Activated T-cell treated with anti-CD3 and anti-CD28 coated beads for 4 hours (primary cell): Measurements from ENCODE around the gene ABCG8.

Experiments used
- DNase-seq: peaks from one replicate; pipeline ENCODE4 v3.0.0-alpha.2; 2020

ABCG8 gene

GRCh38 chr2:43826305-43827250 is 12.2 kb upstream of the ABCG8 start:
- DNase-seq: no peak

DNA sequence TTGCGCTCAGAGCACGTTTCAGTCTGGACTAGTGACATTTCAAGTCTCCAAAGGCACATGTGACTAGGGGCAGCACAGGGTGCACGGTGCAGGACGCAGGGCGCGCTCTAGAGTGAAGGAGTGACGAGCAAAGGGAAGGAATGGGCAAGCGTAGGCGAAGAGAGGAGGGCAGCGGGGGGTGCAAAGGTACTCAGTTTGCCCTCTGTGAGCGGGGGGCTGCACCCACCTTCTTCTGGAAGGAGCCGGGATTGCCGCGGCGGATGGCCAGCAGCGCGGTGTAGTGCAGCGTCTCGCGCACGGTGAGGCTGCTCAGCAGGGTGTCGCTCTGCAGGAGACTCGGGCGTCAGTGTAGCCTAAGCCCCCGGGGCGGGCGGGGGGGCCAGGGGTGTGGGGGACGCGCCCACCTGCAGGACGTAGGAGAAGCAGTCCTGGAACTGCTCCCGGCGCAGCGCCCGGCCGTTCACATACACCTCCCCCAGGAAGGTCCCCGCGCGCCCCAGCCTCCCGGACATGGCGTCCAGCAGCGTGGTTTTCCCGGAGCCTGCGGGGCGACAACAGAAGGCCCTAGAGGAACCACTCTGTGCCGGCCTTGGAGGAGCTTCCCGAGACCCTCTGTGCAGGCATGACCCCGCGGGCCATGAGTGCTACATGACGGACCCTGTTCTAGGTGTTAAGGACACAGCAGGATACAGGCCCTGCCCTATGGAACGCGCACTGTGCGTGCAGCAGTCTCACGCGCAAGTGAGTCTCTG is 7.1 kb upstream of the ABCG8 start:
- no peak for DNase-seq

- DNase-seq: no peak
Measured at GRCh38 chr2:43832457-43832856, 6.3 kb upstream of the ABCG8 start.

DNA sequence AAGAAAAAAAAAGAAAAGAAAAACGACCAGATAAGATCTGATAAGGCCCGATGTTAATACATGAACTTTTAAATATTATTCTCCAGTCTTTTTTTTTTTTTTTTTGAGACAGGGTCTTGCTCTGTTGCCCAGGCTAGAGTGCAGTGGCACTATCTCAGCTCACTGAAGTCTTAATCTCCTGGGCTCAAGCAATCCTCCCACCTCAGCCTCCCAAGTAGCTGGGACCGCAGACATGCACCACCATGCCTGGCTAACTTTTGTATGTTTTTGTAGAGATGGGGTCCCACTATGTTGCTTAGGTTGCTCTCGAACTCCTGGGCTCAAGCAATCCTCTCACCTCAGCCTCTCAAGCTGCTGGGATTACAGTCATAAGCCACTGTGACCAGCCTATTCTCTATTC is 1.7 kb upstream of the ABCG8 start:
- DNase-seq: no peak

DNA sequence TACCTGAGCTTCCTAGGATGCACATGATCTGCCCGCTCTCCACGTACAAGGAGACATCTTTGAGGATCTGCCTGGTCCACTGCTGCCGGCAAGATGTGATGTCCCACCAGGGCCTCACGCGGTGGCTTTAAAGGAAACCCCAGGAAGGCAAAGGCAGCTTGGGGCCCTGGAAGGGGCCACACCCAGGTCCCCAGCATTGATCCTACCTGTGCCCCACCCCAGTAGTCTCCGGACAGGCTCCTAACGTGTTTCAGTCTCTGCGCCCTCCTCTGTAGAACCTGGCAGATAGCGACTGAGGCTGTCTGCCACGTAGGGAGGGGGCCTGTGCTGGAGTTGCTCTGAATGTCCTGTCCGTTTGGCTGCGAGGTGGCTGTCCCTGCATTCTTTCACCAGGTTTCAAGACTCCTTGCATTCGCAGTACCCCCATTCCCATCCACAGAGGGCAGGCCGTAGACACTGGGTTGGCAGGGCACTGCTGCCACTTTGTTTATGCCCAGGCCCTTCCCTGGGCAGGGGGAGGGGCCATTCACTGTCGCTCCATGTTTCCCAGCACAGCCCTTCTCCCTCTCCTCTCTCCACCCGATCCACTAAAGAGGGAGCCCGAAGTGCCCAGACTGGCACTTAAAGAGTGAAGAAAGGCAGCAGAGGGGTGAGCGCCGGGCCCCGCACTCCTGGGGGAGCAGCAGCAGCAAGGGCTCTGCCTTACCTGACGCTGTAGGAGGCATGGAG is 776 bp upstream of the ABCG8 start:
- DNase-seq: no peak

DNA sequence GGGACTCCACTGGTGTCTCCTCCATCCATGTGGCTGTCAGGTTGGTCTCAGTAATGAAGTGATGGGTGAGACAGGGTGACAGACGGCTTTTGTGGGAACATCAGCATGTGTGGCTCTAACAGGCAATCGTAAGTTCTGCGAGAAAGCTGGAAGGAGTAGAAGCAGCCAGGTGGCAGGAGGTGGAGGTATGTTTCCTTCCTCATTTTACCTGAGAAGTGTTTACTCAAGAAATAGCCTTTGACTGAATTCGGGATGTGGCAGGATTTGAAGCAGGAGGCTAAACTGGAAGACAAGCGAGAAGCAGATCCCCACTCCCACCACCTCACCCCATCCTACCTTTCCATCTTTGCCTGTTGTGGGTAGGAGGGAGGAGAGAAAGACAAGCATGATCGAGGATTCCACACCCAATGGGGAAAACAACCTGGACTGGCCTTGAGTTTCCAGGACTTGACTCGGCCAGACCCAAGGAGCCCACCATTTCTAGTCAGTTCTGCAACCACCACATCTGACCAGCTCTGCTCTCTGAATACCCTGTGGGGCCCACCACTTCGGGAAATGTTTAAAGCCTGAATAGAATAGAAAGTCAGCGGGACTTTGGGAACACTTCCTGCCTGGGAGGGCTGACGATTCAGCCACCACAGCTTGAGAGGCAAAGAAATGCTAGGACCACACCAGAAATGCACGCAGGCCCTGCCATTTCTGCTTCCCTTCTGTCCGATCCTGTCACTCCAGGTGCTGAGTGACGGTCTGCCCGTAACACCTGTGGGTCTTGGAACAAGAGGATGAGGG is 1.2 kb downstream of the ABCG8 start:
- DNase-seq: no peak

DNA sequence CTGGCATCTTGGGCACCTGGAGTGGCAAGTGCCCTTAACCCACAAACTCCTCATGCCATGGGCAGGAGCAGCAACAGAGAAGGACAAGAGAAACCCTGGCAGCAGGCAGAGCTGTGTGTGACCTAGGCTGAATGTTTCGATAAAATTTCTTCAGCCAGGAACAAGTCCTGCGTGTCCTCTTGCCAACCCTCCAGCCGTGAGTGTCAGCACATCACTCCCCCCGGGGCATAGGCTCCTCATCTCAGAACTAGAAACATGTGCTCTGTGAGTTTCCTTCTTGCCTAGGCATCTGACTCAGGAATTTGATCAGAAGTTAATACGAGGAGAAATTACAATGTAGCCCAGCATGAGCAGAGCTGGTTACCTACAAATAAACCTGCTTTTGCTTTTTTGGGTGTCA is 2.2 kb downstream of the ABCG8 start:
- no peak for DNase-seq

DNA sequence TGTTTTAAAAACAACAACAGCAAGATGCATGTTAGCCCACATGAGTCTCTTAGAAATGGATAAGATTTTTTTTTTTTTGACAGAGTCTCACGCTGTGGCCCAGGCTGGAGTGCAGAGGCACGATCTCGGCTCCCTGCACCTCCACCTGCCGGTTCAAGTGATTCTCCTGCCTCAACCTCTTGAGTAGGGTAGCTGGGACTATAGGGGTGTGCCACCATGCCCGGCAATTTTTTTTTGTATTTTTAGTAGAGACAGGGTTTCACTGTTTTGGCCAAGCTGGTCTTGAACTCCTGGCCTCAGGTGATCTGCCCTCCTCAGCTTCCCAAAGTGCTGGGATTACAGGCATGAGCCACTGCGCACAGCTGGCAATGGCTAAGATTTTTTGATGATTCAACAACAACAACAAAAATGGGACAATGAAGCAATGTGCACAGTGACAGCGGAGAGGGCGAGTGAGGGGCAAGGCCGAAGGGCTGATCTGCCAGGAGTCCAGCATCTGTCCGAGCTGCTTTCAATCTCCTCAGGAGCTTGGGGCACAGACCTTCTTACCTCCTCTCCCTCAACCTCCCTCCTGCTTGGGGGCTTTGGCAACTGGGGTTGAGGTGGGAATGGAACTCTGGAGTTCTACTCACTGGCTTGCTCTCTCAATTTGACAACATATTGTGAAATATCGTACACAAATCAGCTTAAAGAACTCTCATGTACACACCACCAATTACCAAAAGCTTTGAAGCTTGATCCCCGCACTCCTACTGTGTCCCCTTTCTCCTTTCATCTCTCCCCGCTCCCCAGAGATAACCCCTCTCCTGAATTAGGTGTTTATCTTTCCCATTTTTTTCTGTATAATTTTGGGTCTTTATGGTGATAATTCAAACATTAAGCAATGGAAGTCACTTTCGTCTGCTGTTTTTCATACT is 3.4 kb downstream of the ABCG8 start:
- DNase-seq: no peak

DNA sequence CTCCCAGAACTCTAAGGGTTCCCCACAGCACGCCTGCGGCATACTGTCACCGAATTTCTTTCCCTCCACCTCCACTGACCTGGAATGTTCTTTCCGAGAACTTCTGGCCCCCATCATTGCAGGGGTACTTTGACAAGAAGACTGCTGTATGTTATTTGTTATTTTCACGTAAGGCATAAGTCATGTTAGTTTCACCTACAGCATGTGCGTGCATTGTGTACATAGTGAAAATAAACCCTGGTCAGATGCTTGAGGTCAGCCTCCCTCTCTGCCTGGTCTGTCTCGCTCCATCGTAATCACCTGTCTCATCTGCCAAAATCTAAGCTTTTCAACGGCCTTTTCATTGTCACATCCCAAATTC is 4.1 kb downstream of the ABCG8 start:
- DNase-seq: no peak

- DNase-seq: no peak
Measured at GRCh38 chr2:43845181-43845580, 6.4 kb downstream of the ABCG8 start.

- no peak for DNase-seq
Measured at GRCh38 chr2:43846140-43846793, 7.5 kb downstream of the ABCG8 start.

- no peak for DNase-seq
Measured at GRCh38 chr2:43848214-43848613, 9.4 kb downstream of the ABCG8 start.

GRCh38 chr2:43851011-43851980 is 12.5 kb downstream of the ABCG8 start:
- no peak for DNase-seq

GRCh38 chr2:43852196-43852730 is 13.5 kb downstream of the ABCG8 start:
- DNase-seq: no peak

GRCh38 chr2:43853141-43854081 is 14.6 kb downstream of the ABCG8 start:
- no peak for DNase-seq

DNA sequence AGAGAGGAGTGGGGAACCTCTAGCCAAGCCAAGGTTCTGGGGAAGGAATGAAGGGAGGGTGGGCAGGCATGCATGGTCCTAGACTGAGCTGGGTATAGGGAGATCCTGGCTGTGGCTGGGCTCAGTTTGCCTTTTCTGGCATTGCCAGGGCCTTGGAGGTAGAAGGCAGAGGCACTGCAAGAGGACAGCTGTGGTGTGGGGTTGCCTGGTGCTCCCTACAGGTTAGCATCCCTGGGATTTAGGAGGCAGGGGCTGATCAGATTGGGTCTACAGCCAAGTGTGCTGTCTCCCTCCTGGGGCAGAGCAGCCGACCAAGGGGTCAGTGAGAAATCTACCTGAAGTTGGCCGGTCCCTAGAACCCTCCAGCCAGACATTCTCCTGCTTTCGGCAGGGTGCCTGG is 15.9 kb downstream of the ABCG8 start:
- no peak for DNase-seq

DNA sequence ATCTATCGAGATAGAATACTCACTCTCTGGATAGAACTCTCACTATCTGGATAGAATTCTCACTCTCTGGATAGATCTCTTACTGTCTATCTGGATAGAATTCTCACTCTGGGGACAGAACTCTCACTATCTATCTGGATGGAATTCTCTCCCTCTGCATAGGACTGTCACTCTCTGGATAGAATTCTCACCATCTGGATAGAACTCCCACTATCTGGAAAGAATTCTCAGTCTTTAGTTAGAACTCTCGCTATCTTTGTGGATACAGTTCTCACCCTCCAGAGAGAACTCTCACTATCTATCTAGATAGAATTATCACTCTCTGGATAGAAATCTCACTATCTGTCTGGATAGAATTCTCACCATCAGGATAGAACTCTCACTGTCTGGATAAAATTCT is 16.5 kb downstream of the ABCG8 start:
- DNase-seq: no peak

DNA sequence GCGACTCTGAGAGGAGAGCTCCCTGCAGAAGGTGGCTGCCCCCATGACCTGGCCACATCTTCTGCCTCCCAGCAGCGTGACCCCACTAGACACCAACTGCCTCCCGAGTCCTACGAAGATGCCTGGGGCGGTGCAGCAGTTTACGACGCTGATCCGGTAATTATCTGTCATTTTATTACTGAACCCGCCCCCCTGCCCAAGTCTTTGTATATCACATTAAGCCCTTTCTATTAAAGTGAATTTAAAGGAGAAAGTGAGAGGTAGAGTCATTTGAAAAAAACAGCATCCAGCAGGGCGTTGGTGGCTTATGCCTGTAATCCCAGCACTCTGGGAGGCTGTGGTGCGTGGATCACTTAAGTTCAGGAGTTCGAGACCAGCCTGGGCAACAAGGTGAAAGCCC is 33.4 kb downstream of the ABCG8 start:
- DNase-seq: no peak
